Fibroblast of lung (primary cell): ENCODE data around the gene PNLDC1. TPM values are rescaled to one million over a fixed set of nuclear protein-coding genes. Genes with fewer than 3 reads are reported as not detected.

ENCODE experiments used
- DNase-seq, 2 donors: peaks; one replicate each; pipeline versions ENCODE4 v3.0.0 to v3.0.0-alpha.2; 2010; ENCODE audit warnings: low read depth in 2 of 2
- H2AFZ ChIP-seq: 2 replicates; pipeline ENCODE4 v1.5.1; 2012; ENCODE audit warnings: low read length, control low read depth, inconsistent platforms
- H3K27ac ChIP-seq: 2 replicates; pipeline ENCODE4 v1.5.1; 2011; ENCODE audit warnings: low read length, control low read depth; ENCODE audit not compliant: insufficient read depth
- H3K27me3 ChIP-seq: 2 replicates; pipeline ENCODE4 v1.5.1; 2011; ENCODE audit warnings: mild to moderate bottlenecking, low read length; ENCODE audit not compliant: control insufficient read depth, insufficient read depth
- H3K36me3 ChIP-seq: 2 replicates; pipeline ENCODE4 v1.5.1; 2011; ENCODE audit warnings: low read length; ENCODE audit not compliant: control insufficient read depth, insufficient read depth
- H3K4me1 ChIP-seq: 2 replicates; pipeline ENCODE4 v1.5.1; 2011; ENCODE audit warnings: low read length; ENCODE audit not compliant: control insufficient read depth, insufficient read depth; ENCODE audit errors: extremely low read depth
- H3K4me2 ChIP-seq: 2 replicates; pipeline ENCODE4 v1.5.1; 2011; ENCODE audit warnings: low read length, control low read depth; ENCODE audit not compliant: insufficient read depth; ENCODE audit errors: extremely low read depth
- H3K4me3 ChIP-seq, 4 experiments: fragments of 200-600 bp in 1 of 4; sonication (generic) in 1 of 4; replicated peaks in 1 of 4; 2 replicates each; pipeline ENCODE4 v1.5.1; 2011 to 2016; ENCODE audit warnings: low read length in 4 of 4, low read depth in 3 of 4, mild to moderate bottlenecking in 3 of 4, control low read depth in 2 of 4, inconsistent platforms in 1 of 4, mixed read lengths in 1 of 4; ENCODE audit not compliant: insufficient read depth in 1 of 4; ENCODE audit errors: control extremely low read depth in 1 of 4
- H3K79me2 ChIP-seq: 2 replicates; pipeline ENCODE4 v1.5.1; 2012; ENCODE audit warnings: mild to moderate bottlenecking, low read length, inconsistent platforms; ENCODE audit not compliant: control insufficient read depth, insufficient read depth
- H3K9ac ChIP-seq: 2 replicates; pipeline ENCODE4 v1.5.1; 2011; ENCODE audit warnings: mild to moderate bottlenecking, low read length, control low read depth; ENCODE audit not compliant: insufficient read depth
- H3K9me3 ChIP-seq: 2 replicates; pipeline ENCODE4 v1.5.1; 2012; ENCODE audit warnings: low read depth, low read length; ENCODE audit not compliant: control insufficient read depth, insufficient read depth
- H4K20me1 ChIP-seq: 2 replicates; pipeline ENCODE4 v1.5.1; 2011; ENCODE audit warnings: low read length; ENCODE audit not compliant: control insufficient read depth, insufficient read depth; ENCODE audit errors: extremely low read depth
- CTCF ChIP-seq, 2 donors: IDR thresholded peaks in 1 of 2; conservative IDR thresholded peaks in 1 of 2; 1 replicate in 1 of 2; 2 replicates in 1 of 2; pipeline ENCODE4 v1.5.1; 2011 to 2012; ENCODE audit warnings: low read length in 2 of 2, control low read depth in 1 of 2, inconsistent platforms in 1 of 2, low read depth in 1 of 2, mild to moderate bottlenecking in 1 of 2
- EZH2 ChIP-seq: IDR thresholded peaks from 2 replicates; pipeline ENCODE4 v1.5.1; 2012; ENCODE audit warnings: low read length, control low read depth, mild to moderate bottlenecking; ENCODE audit errors: missing control alignments
- polyA plus RNA-seq, 2 donors: library from polyadenylated mRNA; depleted of rRNA in 1 of 2; stranded (reverse) in 1 of 2; unstranded in 1 of 2; fragments of >200 nt; gene quantifications; 2 replicates each; pipeline ENCODE4 v1.2.1, GENCODE V29; 2011 to 2012; ENCODE audit warnings: missing spikeins in 1 of 2
- total RNA-seq: library from RNA; depleted of rRNA; stranded (reverse); fragments of >200 nt; gene quantifications from 2 replicates; pipeline ENCODE4 v1.2.1, GENCODE V29; 2014

Gene PNLDC1
- total and polyA plus RNA-seq, 2 donors (not counting 1 experiment from before 2014, with no cell fraction given) = not detected

GRCh38 chr6:159766906-159767305 lies 33.2 kb upstream of the PNLDC1 start:
- no peaks in the 10 kb centered on the region for H3K27me3 ChIP-seq
- no peak overlapping the region for H2AFZ ChIP-seq
- H4K20me1 ChIP-seq = no peaks in the 10 kb centered on the region
- no peak for TF ChIP-seq EZH2
- TF ChIP-seq CTCF (conservative IDR thresholded peaks at IDR 0.05 in 1 of 2, IDR thresholded peaks at IDR 0.05 in 1 of 2; ENCODE audit: low read depth in 1 of 2, low read length in 2 of 2) = no peak
- H3K36me3 ChIP-seq = peaks cover 5% of the 10 kb centered on the region
- H3K4me3 ChIP-seq = no peak overlapping the region
- no peaks in the 10 kb centered on the region for H3K9me3 ChIP-seq
- H3K9ac ChIP-seq = no peak overlapping the region
- peaks cover 7% of the 10 kb centered on the region for H3K4me1 ChIP-seq
- no peak overlapping the region for H3K4me2 ChIP-seq
- H3K79me2 ChIP-seq = peaks cover 8% of the 10 kb centered on the region
- DNase-seq = no peak
- no peak overlapping the region for H3K27ac ChIP-seq

GRCh38 chr6:159769470-159769869 lies 30.6 kb upstream of the PNLDC1 start:
- TF ChIP-seq EZH2 = no peak
- no peak for TF ChIP-seq CTCF (conservative IDR thresholded peaks at IDR 0.05 in 1 of 2, IDR thresholded peaks at IDR 0.05 in 1 of 2; ENCODE audit: low read depth in 1 of 2, low read length in 2 of 2)
- H3K36me3 ChIP-seq = peaks cover 3% of the 10 kb centered on the region
- H3K4me3 ChIP-seq = no peak overlapping the region

GRCh38 chr6:159772196-159772595 lies 27.9 kb upstream of the PNLDC1 start:
- peaks cover 3% of the 10 kb centered on the region for H3K36me3 ChIP-seq

More at GRCh38 chr6:159769470-159769869, 30.6 kb upstream of the PNLDC1 start:
- Histone ChIP-seq H3K27ac (no peak overlapping the region), H3K4me2 (no peak overlapping the region), H3K9me3 (no peaks in the 10 kb centered on the region), H3K27me3 (no peaks in the 10 kb centered on the region), H4K20me1 (no peaks in the 10 kb centered on the region), H2AFZ (no peak overlapping the region), H3K4me1 (no peaks in the 10 kb centered on the region), H3K9ac (no peak overlapping the region), H3K79me2 (no peaks in the 10 kb centered on the region)
- DNase-seq = no peak

More at GRCh38 chr6:159772196-159772595, 27.9 kb upstream of the PNLDC1 start:
- Histone ChIP-seq H3K9me3 (no peaks in the 10 kb centered on the region), H3K9ac (no peak overlapping the region), H3K4me2 (no peak overlapping the region), H3K79me2 (no peaks in the 10 kb centered on the region), H3K4me1 (no peaks in the 10 kb centered on the region), H4K20me1 (no peaks in the 10 kb centered on the region), H3K27me3 (no peaks in the 10 kb centered on the region), H2AFZ (no peak overlapping the region), H3K4me3 (no peak overlapping the region), H3K27ac (no peak overlapping the region)
- DNase-seq = no peak
- TF ChIP-seq EZH2 (no peak), CTCF (conservative IDR thresholded peaks at IDR 0.05 in 1 of 2, IDR thresholded peaks at IDR 0.05 in 1 of 2; ENCODE audit: low read depth in 1 of 2, low read length in 2 of 2) (no peak)
